Endothelial cell (in vitro differentiated cells): Measurements from ENCODE around the gene RTP2. TPM values are rescaled to one million over a fixed set of nuclear protein-coding genes. Genes with fewer than 3 reads are reported as not detected.

Source experiments
- DNase-seq: peaks from one replicate; pipeline ENCODE4 v3.0.0; 2021; ENCODE audit warnings: low spot score
- H3K27ac Mint-ChIP-seq: one replicate; pipeline ENCODE4 v1.8.0; 2021; ENCODE audit warnings: mixed read lengths, inconsistent platforms; ENCODE audit not compliant: unreplicated experiment
- H3K27me3 Mint-ChIP-seq: one replicate; pipeline ENCODE4 v1.8.0; 2021; ENCODE audit warnings: mild to moderate bottlenecking, moderate library complexity, mixed read lengths, inconsistent platforms; ENCODE audit not compliant: unreplicated experiment
- H3K36me3 Mint-ChIP-seq: one replicate; pipeline ENCODE4 v1.8.0; 2021; ENCODE audit warnings: mild to moderate bottlenecking, low read depth, mixed read lengths, inconsistent platforms; ENCODE audit not compliant: unreplicated experiment
- H3K4me1 Mint-ChIP-seq: one replicate; pipeline ENCODE4 v1.8.0; 2021; ENCODE audit warnings: mild to moderate bottlenecking, mixed read lengths, inconsistent platforms; ENCODE audit not compliant: unreplicated experiment
- H3K4me3 Mint-ChIP-seq: one replicate; pipeline ENCODE4 v1.8.0; 2021; ENCODE audit warnings: mild to moderate bottlenecking, mixed read lengths, inconsistent platforms; ENCODE audit not compliant: unreplicated experiment
- H3K9me3 Mint-ChIP-seq: one replicate; pipeline ENCODE4 v1.8.0; 2021; ENCODE audit warnings: mixed read lengths, inconsistent platforms; ENCODE audit not compliant: unreplicated experiment
- total RNA-seq: library from RNA; stranded (reverse); fragmentation: NEBNext Ultra II Directional; extraction: Animal tissue kit (Norgen Biotek cat#: 25700); gene quantifications from one replicate; pipeline ENCODE4 v1.2.1, GENCODE V29; 2021; ENCODE audit not compliant: unreplicated experiment
- TF ChIP-seq, protein P1 (sequence below): fragments of 200-600 bp; sonication (generic); IDR thresholded peaks from one replicate; pipeline ENCODE4 v1.5.0; 2021; ENCODE audit warnings: antibody characterized with exemption; ENCODE audit not compliant: unreplicated experiment

Gene RTP2
- total RNA-seq, 1 donor from 2014 or later: not detected

DNA sequence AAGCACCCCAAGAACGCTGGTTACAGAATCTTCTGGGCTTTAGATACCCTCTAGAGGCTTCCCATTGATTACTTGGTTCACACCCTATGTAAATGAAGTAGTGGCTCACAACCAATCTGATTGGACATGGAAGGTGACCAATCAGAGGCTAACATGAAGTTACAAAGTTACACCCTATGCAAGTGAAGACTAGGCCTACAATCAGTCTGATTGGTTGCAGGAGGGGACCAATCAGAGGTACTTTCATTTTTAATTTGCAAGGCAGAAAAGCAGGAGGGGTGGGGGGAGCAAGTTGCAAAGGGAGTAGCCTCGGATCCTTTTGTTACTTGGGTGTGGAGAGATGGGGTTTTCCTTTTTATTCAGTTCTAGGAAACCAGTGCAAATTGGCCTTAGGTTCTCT is 11.1 kb upstream of the RTP2 start:
- TF ChIP-seq, protein P1, sequence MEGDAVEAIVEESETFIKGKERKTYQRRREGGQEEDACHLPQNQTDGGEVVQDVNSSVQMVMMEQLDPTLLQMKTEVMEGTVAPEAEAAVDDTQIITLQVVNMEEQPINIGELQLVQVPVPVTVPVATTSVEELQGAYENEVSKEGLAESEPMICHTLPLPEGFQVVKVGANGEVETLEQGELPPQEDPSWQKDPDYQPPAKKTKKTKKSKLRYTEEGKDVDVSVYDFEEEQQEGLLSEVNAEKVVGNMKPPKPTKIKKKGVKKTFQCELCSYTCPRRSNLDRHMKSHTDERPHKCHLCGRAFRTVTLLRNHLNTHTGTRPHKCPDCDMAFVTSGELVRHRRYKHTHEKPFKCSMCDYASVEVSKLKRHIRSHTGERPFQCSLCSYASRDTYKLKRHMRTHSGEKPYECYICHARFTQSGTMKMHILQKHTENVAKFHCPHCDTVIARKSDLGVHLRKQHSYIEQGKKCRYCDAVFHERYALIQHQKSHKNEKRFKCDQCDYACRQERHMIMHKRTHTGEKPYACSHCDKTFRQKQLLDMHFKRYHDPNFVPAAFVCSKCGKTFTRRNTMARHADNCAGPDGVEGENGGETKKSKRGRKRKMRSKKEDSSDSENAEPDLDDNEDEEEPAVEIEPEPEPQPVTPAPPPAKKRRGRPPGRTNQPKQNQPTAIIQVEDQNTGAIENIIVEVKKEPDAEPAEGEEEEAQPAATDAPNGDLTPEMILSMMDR: no peak

DNA sequence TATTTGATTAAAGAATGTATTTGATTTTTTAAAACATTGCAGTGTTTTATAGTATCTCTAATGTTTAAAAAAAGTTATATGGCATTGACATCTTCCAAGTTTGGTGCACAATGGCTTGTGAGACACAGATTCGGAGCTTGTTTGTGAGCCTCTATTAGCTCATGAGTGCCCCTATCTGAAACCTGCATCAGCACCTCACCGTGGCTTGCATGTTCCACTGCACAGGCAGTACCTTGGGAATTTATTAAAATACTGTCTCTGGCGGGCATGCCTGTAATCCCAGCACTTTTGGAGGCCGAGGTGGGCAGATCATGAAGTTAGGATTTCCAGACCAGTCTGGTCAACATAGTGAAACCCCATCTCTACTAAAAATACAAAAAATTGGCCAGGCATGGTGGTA is 6.8 kb upstream of the RTP2 start:
- Mint-ChIP-seq H3K4me1 (no peaks in the 10 kb centered on the region), H3K27me3 (no peaks in the 10 kb centered on the region), H3K9me3 (no peaks in the 10 kb centered on the region), H3K4me3 (no peak overlapping the region), H3K27ac (no peak overlapping the region), H3K36me3 (no peaks in the 10 kb centered on the region)
- TF ChIP-seq, protein P1: no peak
- DNase-seq: peak; percentile 15

More for the DNA sequence above, 11.1 kb upstream of the RTP2 start:
- H3K36me3 Mint-ChIP-seq: no peaks in the 10 kb centered on the region
- no peak overlapping the region for H3K27ac Mint-ChIP-seq
- H3K4me1 Mint-ChIP-seq: peaks cover 8% of the 10 kb centered on the region
- no peak for DNase-seq
- H3K4me3 Mint-ChIP-seq: no peak overlapping the region
- H3K27me3 Mint-ChIP-seq: no peaks in the 10 kb centered on the region
- no peaks in the 10 kb centered on the region for H3K9me3 Mint-ChIP-seq

- H3K27me3 Mint-ChIP-seq: no peaks in the 10 kb centered on the region
- no peaks in the 10 kb centered on the region for H3K9me3 Mint-ChIP-seq
- no peaks in the 10 kb centered on the region for H3K4me1 Mint-ChIP-seq
- no peak overlapping the region for H3K27ac Mint-ChIP-seq
- TF ChIP-seq, protein P1: no peak
- DNase-seq: no peak
- H3K4me3 Mint-ChIP-seq: no peak overlapping the region
- H3K36me3 Mint-ChIP-seq: no peaks in the 10 kb centered on the region
Observed at GRCh38 chr3:187708696-187709095, 6.3 kb upstream of the RTP2 start.

- no peaks in the 10 kb centered on the region for H3K4me1 Mint-ChIP-seq
- H3K27ac Mint-ChIP-seq: no peak overlapping the region
- no peaks in the 10 kb centered on the region for H3K9me3 Mint-ChIP-seq
- no peaks in the 10 kb centered on the region for H3K27me3 Mint-ChIP-seq
- no peaks in the 10 kb centered on the region for H3K36me3 Mint-ChIP-seq
- TF ChIP-seq, protein P1: no peak
- DNase-seq: no peak
- H3K4me3 Mint-ChIP-seq: no peak overlapping the region
Observed at GRCh38 chr3:187706971-187707370, 4.6 kb upstream of the RTP2 start.

DNA sequence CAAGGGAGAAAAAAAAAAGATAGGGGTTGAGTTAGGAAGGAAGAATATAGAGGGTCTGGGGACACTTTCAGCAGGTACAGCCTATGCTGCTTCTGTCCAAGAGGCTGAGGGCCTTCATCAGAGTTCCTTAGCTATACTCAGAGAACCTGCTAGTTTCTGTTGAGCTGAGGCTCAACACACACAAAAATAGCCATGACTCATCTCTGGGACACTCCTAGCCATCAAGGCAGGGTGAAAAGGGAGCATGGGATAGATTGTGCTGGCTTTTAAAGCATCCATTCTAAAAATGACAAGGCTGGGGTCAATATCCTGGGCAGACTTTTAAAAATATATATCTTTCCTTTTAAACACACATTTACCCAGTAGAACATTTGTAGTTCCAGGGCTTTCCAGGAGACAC is 2.8 kb upstream of the RTP2 start:
- Mint-ChIP-seq H3K36me3 (no peaks in the 10 kb centered on the region), H3K9me3 (no peaks in the 10 kb centered on the region), H3K4me1 (no peaks in the 10 kb centered on the region), H3K27me3 (no peaks in the 10 kb centered on the region), H3K27ac (no peak overlapping the region), H3K4me3 (no peak overlapping the region)
- DNase-seq: no peak
- TF ChIP-seq, protein P1: no peak
